ENCODE results near the gene ITGB5.
"Not testable (repeated sequence)": the region's sequence is repeated elsewhere in the genome, so short reads cannot be mapped to it uniquely, and the experiment has no call there.

ITGB5 gene

GRCh38 chr3:124809039-124809438, 78.1 kb downstream of the ITGB5 start:
- no peak for DNase-seq

- DNase-seq = no peak
Measured at GRCh38 chr3:124805671-124806070, 81.5 kb downstream of the ITGB5 start.

- DNase-seq = no peak
Measured at GRCh38 chr3:124804875-124805274, 82.3 kb downstream of the ITGB5 start.

- no peak for DNase-seq
Measured at GRCh38 chr3:124802702-124803101, 84.5 kb downstream of the ITGB5 start.

- no peak for DNase-seq
Measured at GRCh38 chr3:124802061-124802698, 85.0 kb downstream of the ITGB5 start.

GRCh38 chr3:124800511-124801258, 86.5 kb downstream of the ITGB5 start:
- DNase-seq = no peak

GRCh38 chr3:124800076-124800475, 87.1 kb downstream of the ITGB5 start:
- no peak for DNase-seq

GRCh38 chr3:124799676-124800075, 87.5 kb downstream of the ITGB5 start:
- DNase-seq = no peak

GRCh38 chr3:124797426-124797945, 89.7 kb downstream of the ITGB5 start:
- DNase-seq = no peak

GRCh38 chr3:124796477-124796876, 90.7 kb downstream of the ITGB5 start:
- DNase-seq = no peak

- DNase-seq = no peak
Measured at GRCh38 chr3:124793054-124793739, 94.0 kb downstream of the ITGB5 start.

- no peak for DNase-seq
Measured at GRCh38 chr3:124792341-124793040, 94.7 kb downstream of the ITGB5 start.

- DNase-seq = no peak
Measured at GRCh38 chr3:124791639-124792151, 95.5 kb downstream of the ITGB5 start.

- DNase-seq = no peak
Measured at GRCh38 chr3:124791142-124791541, 96.0 kb downstream of the ITGB5 start.

GRCh38 chr3:124789103-124789502, 98.1 kb downstream of the ITGB5 start:
- DNase-seq = not testable (repeated sequence)

GRCh38 chr3:124788254-124788745, 98.9 kb downstream of the ITGB5 start:
- no peak for DNase-seq

GRCh38 chr3:124787476-124788195, 99.5 kb downstream of the ITGB5 start:
- no peak for DNase-seq

- no peak for DNase-seq
Measured at GRCh38 chr3:124786511-124787241, 100.5 kb downstream of the ITGB5 start.

GRCh38 chr3:124785973-124786372, 101.2 kb downstream of the ITGB5 start:
- no peak for DNase-seq

GRCh38 chr3:124784686-124785382, 102.3 kb downstream of the ITGB5 start:
- no peak for DNase-seq

All from T-helper 2 cell (primary cell).